GM23248 (cell line): ENCODE measurements around the gene ZGPAT.

Source experiments
- EZH2 ChIP-seq: fragments of 200-600 bp; sonication (generic); IDR thresholded peaks from 2 replicates; pipeline ENCODE4 v1.6.1; 2018; ENCODE audit warnings: antibody characterized with exemption, mild to moderate bottlenecking; ENCODE audit not compliant: insufficient read depth, poor library complexity, severe bottlenecking
- EZH2phosphoT487 ChIP-seq: fragments of 200-600 bp; sonication (generic); IDR thresholded peaks from 2 replicates; pipeline ENCODE4 v1.6.1; 2018; ENCODE audit warnings: antibody characterized with exemption, moderate library complexity, mild to moderate bottlenecking, low read depth; ENCODE audit not compliant: insufficient read depth

DNA sequence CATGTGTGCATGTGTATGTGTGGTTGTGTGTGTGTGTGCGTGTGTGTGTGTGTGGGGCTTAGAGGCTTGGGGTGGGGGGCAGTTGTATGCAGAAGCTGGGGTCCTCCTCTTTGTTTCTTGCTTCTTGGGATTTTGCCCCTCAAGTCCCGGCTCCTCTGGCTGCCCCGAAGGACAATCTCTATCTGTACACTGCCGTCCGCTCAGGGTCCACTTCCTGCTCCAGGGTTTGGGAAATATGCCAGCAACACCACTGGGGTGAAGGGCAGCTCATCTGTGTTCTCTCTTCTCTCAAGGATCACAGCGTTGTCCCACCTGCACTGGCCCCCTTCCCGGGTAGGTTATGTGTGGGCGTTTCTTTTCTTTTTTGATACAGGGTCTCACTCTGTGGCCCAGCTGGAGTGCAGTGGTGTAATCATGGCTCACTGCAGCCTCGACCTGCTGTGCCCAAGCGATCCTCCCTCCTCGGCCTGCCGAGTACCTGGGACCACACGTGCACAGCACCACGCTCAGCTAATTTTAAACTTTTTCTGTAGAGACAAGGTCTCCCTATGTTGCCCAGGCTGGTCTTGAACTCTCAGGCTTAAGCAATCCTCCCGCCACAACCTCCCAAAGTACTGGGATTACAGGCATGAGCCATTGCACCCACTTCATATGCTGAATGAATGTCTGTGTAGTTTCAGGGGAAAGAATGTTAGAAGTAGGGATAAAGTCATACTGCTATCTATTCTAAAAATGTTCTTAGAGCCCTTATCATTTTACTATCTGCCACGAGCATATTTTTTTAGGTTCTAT lies 57.4 kb downstream of the ZGPAT start:
- TF ChIP-seq EZH2 (no peak), EZH2phosphoT487 (no peak)
